Stomach (tissue), 9 donors: ENCODE data around the gene TMEM79. TPM values are rescaled to one million over a fixed set of nuclear protein-coding genes. Genes with fewer than 3 reads are reported as not detected.

Experiments used
- DNase-seq, 2 donors: peaks; one replicate each; pipeline versions ENCODE4 v3.0.0 to v3.0.0-alpha.2; 2013 to 2019
- H3K27ac ChIP-seq, 5 donors: fragments of 200-600 bp in 4 of 5; sonication (generic) in 4 of 5; one replicate each; pipeline ENCODE4 v1.5.1; 2013 to 2019; ENCODE audit warnings: mild to moderate bottlenecking in 1 of 5, moderate library complexity in 1 of 5
- H3K27me3 ChIP-seq, 3 donors: fragments of 200-600 bp; sonication (generic); one replicate each; pipeline ENCODE4 v1.5.1; 2017 to 2019; ENCODE audit warnings: mixed run types in 1 of 3
- H3K36me3 ChIP-seq, 4 donors: fragments of 200-600 bp; sonication (generic); 1 replicate in 3 of 4; 2 replicates in 1 of 4; pipeline ENCODE4 v1.5.1; 2016 to 2019
- H3K4me1 ChIP-seq, 4 donors: fragments of 200-600 bp; sonication (generic); one replicate each; pipeline ENCODE4 v1.5.1; 2016 to 2019
- H3K4me3 ChIP-seq, 4 donors: fragments of 200-600 bp; sonication (generic) in 3 of 4; one replicate each; pipeline ENCODE4 v1.5.1; 2016 to 2019; ENCODE audit warnings: mild to moderate bottlenecking in 1 of 4
- H3K9me3 ChIP-seq, 4 donors: fragments of 200-600 bp; sonication (generic); one replicate each; pipeline ENCODE4 v1.5.1; 2016 to 2019
- EP300 ChIP-seq: sonication (generic); formaldehyde crosslinking; IDR thresholded peaks from one replicate; pipeline ENCODE4 v1.6.1; 2017; ENCODE audit warnings: antibody characterized with exemption
- POLR2A ChIP-seq, 4 donors: fragments of 450-650 bp; IDR thresholded peaks; one replicate each; pipeline ENCODE4 v1.6.1; 2016; ENCODE audit warnings: antibody characterized with exemption in 4 of 4, control low read depth in 2 of 4, mild to moderate bottlenecking in 1 of 4, moderate library complexity in 1 of 4
- POLR2AphosphoS5 ChIP-seq, 3 donors: sonication (generic); formaldehyde crosslinking; IDR thresholded peaks; one replicate each; pipeline ENCODE4 v1.6.1; 2016; ENCODE audit warnings: antibody characterized with exemption in 3 of 3
- WGBS, 5 donors: extraction: QIAGEN DNeasy Blood & Tissue Kit in 3 of 5; methylation state at CpG; one replicate each; pipeline versions ENCODE4 v1.1.5 to v1.1.7; 2013 to 2018; 5-methylcytosine and 5-hydroxymethylcytosine counted together
- intact Hi-C: fragments of 100-400 bp; cut with DNase I; formaldehyde crosslinking; loops from one replicate; pipeline ENCODE4 v1.15.1; 2023; ENCODE audit warnings: low total_unique reads
- polyA plus RNA-seq, 3 donors: library from polyadenylated mRNA; stranded (reverse); fragments of 200-250 nt; gene quantifications; one replicate each; pipeline ENCODE4 v1.2.3, GENCODE V29; 2013
- total RNA-seq, 5 donors: library from RNA; depleted of rRNA; stranded (reverse); fragments of >200 nt; gene quantifications; one replicate each; pipeline versions ENCODE4 v1.1.0 to v1.2.3, GENCODE V29; 2014 to 2016
- TF ChIP-seq, protein P1 (sequence below), 7 experiments: fragments of 450-650 bp in 4 of 7; fragments of 200-600 bp in 3 of 7; sonication (generic) in 3 of 7; IDR thresholded peaks; one replicate each; pipeline ENCODE4 v1.5.1; 2016 to 2019; ENCODE audit warnings: antibody characterized with exemption in 7 of 7, control low read depth in 2 of 7, mild to moderate bottlenecking in 1 of 7
- donor health status: healthy with polysubstance abuse.
- donor health status: Bipolar disorder and iron deficiency.
- donor health status: healthy.

TMEM79 gene
- total and polyA plus RNA-seq, 8 donors, result 1.1 to 24.9 (median 2.9) TPM; not detected in 1

DNA sequence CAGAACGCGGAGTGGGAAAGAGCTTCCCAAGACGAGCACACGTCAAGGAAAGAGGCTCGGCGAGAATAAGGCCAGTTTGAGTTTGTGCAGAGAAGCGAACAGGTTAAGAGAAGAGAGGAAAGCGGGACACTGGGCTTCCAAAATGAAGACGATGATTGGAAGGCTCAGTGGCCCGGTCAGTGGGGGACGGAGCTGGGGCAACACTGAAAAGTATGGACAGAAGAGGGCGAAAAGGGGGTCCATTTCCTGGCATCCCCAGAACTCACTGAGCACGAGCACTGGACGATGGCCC, 53.7 kb downstream of the TMEM79 start:
- Histone ChIP-seq H3K9me3 (no peaks in the 10 kb centered on the region), H3K4me3 (peak overlapping the region; percentile 64 to 99 (median 96)), H3K36me3 (peaks cover 18 to 30% (median 27%) of the 10 kb centered on the region in 4 donors), H3K27ac (peak overlapping the region; percentile 50 to 92 (median 85)), H3K27me3 (no peaks in the 10 kb centered on the region), H3K4me1 (peaks cover 18 to 28% (median 21%) of the 10 kb centered on the region in 4 donors)
- DNase-seq, result no peak
- intact Hi-C loops, result no loop called here
- no peak for TF ChIP-seq EP300
- no peak for TF ChIP-seq POLR2AphosphoS5 (IDR thresholded peaks at IDR 0.05)
- no peak for TF ChIP-seq POLR2A (IDR thresholded peaks at IDR 0.05)
- 0 to 1% (median 0%) methylated on average over 14 of the region's 14 CpGs for WGBS, 5 donors

DNA sequence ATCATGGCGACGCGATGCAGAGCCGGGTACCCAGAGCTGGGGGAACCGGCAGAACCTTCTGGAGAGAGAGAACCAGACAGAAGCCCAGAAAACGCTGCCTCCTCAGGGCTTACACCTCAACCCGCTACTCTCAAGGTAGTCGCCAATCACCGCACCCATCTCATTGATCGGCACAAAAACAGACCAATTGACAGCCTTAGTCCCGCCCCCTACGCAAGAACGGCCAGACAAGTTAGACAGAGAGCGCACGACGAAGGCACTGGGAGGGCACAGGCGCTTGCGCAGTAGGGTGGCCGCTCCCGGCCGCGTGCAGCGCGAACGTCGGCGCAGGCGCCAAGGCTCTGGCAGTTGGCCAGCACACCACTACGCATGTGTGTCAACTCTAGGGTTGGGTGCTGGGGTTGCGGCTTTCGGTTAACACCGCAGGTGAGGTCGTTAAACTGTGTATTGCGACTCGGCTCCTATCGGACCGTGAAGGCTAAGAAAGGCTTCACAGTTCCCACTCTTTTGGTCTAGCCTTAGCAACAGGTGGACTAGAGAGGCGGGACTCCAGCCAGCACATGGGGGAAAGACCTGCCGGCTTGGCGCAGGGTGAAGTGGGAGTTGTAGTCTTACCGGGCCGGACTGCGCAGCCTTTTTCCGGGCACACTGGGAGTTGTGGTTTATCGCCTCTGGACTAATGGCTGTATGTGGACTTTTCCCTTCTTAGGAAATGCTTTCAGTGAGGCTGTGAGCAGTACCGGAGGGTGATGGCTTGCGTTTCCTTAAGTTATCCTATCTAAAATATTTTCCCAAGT, 54.3 kb downstream of the TMEM79 start, which contains the start of the genes CCT3 and TSACC:
Gene CCT3, minus strand, starts transcription at position 113 of the 797 bp plus-strand sequence. Its CDS starts 108 bp downstream, at position 5.
Gene TSACC, plus strand, starts transcription at position 347 of the 797 bp plus-strand sequence. CDS start 1,232 bp downstream, outside the sequence.
- intact Hi-C loops, result no loop called here
- peaks cover 12 to 25% (median 22%) of the 10 kb centered on the region in 4 donors for H3K36me3 ChIP-seq
- TF ChIP-seq, protein P1, sequence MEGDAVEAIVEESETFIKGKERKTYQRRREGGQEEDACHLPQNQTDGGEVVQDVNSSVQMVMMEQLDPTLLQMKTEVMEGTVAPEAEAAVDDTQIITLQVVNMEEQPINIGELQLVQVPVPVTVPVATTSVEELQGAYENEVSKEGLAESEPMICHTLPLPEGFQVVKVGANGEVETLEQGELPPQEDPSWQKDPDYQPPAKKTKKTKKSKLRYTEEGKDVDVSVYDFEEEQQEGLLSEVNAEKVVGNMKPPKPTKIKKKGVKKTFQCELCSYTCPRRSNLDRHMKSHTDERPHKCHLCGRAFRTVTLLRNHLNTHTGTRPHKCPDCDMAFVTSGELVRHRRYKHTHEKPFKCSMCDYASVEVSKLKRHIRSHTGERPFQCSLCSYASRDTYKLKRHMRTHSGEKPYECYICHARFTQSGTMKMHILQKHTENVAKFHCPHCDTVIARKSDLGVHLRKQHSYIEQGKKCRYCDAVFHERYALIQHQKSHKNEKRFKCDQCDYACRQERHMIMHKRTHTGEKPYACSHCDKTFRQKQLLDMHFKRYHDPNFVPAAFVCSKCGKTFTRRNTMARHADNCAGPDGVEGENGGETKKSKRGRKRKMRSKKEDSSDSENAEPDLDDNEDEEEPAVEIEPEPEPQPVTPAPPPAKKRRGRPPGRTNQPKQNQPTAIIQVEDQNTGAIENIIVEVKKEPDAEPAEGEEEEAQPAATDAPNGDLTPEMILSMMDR (IDR thresholded peaks at IDR 0.05), result no peak
- TF ChIP-seq POLR2AphosphoS5 (IDR thresholded peaks at IDR 0.05) (peak; percentile 30 to 84 (median 72)), POLR2A (IDR thresholded peaks at IDR 0.05) (peak in 1 of 4 donors; percentile 29), EP300 (no peak)

More for the DNA sequence above, 54.3 kb downstream of the TMEM79 start, which contains the start of the genes CCT3 and TSACC:
- DNase-seq, result peak; percentile 99 to 100
- H3K4me1 ChIP-seq, result peaks cover 18 to 28% (median 21%) of the 10 kb centered on the region in 4 donors
- peak within 1 kb of the TSS; percentile 80 to 92 (median 90) for H3K27ac ChIP-seq
- 0 to 1% (median 0%) methylated on average over 15 to 47 of the region's 47 CpGs for WGBS, 5 donors
- no peaks in the 10 kb centered on the region for H3K9me3 ChIP-seq
- H3K4me3 ChIP-seq, result peak within 1 kb of the TSS; percentile 64 to 99 (median 96)
- no peaks in the 10 kb centered on the region for H3K27me3 ChIP-seq

Other genes with a start within 250 kb of the TMEM79 start
- gene UBQLN4, start 230.5 kb upstream of the TMEM79 start, total RNA-seq, result 10 to 100 TPM in 3 of 5 donors, 1 to 10 TPM in 2; 6.4 to 41.1 (median 14.0) TPM
- 10 to 100 TPM; 17.3 to 25.5 (median 20.6) TPM for gene UBQLN4, start 230.5 kb upstream of the TMEM79 start, polyA plus RNA-seq
- 10 to 100 TPM in 3 of 5 donors, 1 to 10 TPM in 1, not detected in 1; 7.0 to 40.6 (median 21.4) TPM for gene LAMTOR2, start 229.5 kb upstream of the TMEM79 start, total RNA-seq
- 100 to 1,000 TPM; 123 to 170 (median 158) TPM for gene LAMTOR2, start 229.5 kb upstream of the TMEM79 start, polyA plus RNA-seq
- gene RAB25, start 223.2 kb upstream of the TMEM79 start, total RNA-seq, result 100 to 1,000 TPM in 3 of 5 donors, 10 to 100 TPM in 2; 36.7 to 249 (median 216) TPM
- 100 to 1,000 TPM; 126 to 267 (median 168) TPM for gene RAB25, start 223.2 kb upstream of the TMEM79 start, polyA plus RNA-seq
- 10 to 100 TPM in 1 of 5 donors, 1 to 10 TPM in 2, not detected in 2; 1.5 to 11.0 (median 1.6) TPM for gene MEX3A, start 201.9 kb upstream of the TMEM79 start, total RNA-seq
- 1 to 10 TPM in 1 of 3 donors, under 1 TPM in 1, not detected in 1; 0.25 to 1.1 TPM for gene MEX3A, start 201.9 kb upstream of the TMEM79 start, polyA plus RNA-seq
- gene LMNA, start 169.6 kb upstream of the TMEM79 start, total RNA-seq, result 100 to 1,000 TPM in 4 of 5 donors, 10 to 100 TPM in 1; 53.1 to 630 (median 318) TPM
- 100 to 1,000 TPM; 108 to 201 (median 132) TPM for gene LMNA, start 169.6 kb upstream of the TMEM79 start, polyA plus RNA-seq
- 10 to 100 TPM in 2 of 5 donors, 1 to 10 TPM in 3; 2.6 to 23.3 (median 8.5) TPM for gene SEMA4A, start 130.7 kb upstream of the TMEM79 start, total RNA-seq
- gene SEMA4A, start 130.7 kb upstream of the TMEM79 start, polyA plus RNA-seq, result 10 to 100 TPM in 1 of 3 donors, 1 to 10 TPM in 2; 4.1 to 13.9 (median 4.7) TPM
- 1 to 10 TPM; 4.9 to 9.9 (median 7.2) TPM for gene SLC25A44, start 90.2 kb upstream of the TMEM79 start, total RNA-seq
- 1 to 10 TPM; 5.4 to 9.0 (median 6.8) TPM for gene SLC25A44, start 90.2 kb upstream of the TMEM79 start, polyA plus RNA-seq
- 10 to 100 TPM in 3 of 5 donors, 1 to 10 TPM in 2; 5.3 to 54.9 (median 15.6) TPM for gene PMF1, start 71.3 kb upstream of the TMEM79 start, total RNA-seq
- gene PMF1, start 71.3 kb upstream of the TMEM79 start, polyA plus RNA-seq, result 10 to 100 TPM; 68.7 to 73.5 (median 68.8) TPM
- not detected for gene BGLAP, start 42.1 kb upstream of the TMEM79 start, total RNA-seq
- gene BGLAP, start 42.1 kb upstream of the TMEM79 start, polyA plus RNA-seq, result 1 to 10 TPM in 2 of 3 donors, not detected in 1; 1.5 to 1.9 TPM
- 1 to 10 TPM in 2 of 5 donors, under 1 TPM in 1, not detected in 2; 0.43 to 2.9 (median 2.0) TPM for gene PAQR6, start 36.3 kb upstream of the TMEM79 start, total RNA-seq
- gene PAQR6, start 36.3 kb upstream of the TMEM79 start, polyA plus RNA-seq, result 1 to 10 TPM; 1.4 to 4.3 (median 2.0) TPM
- 100 to 1,000 TPM in 1 of 5 donors, 10 to 100 TPM in 4; 29.8 to 199 (median 51.6) TPM for gene SMG5, start 1.5 kb upstream of the TMEM79 start, total RNA-seq
- gene SMG5, start 1.5 kb upstream of the TMEM79 start, polyA plus RNA-seq, result 10 to 100 TPM; 20.2 to 29.1 (median 22.3) TPM
- 10 to 100 TPM in 4 of 5 donors, 1 to 10 TPM in 1; 1.4 to 92.9 (median 19.7) TPM for gene GLMP, start 11.4 kb downstream of the TMEM79 start, total RNA-seq
- gene GLMP, start 11.4 kb downstream of the TMEM79 start, polyA plus RNA-seq, result 10 to 100 TPM; 20.8 to 37.4 (median 35.9) TPM
- gene VHLL, start 15.0 kb downstream of the TMEM79 start, total RNA-seq, result not detected
- not detected for gene VHLL, start 15.0 kb downstream of the TMEM79 start, polyA plus RNA-seq
- 100 to 1,000 TPM in 3 of 5 donors, 10 to 100 TPM in 2; 39.1 to 252 (median 124) TPM for gene CCT3, start 54.0 kb downstream of the TMEM79 start, total RNA-seq
- 100 to 1,000 TPM; 110 to 122 (median 115) TPM for gene CCT3, start 54.0 kb downstream of the TMEM79 start, polyA plus RNA-seq
- not detected for gene TSACC, start 54.2 kb downstream of the TMEM79 start, total RNA-seq
- gene TSACC, start 54.2 kb downstream of the TMEM79 start, polyA plus RNA-seq, result under 1 TPM in 1 of 3 donors, not detected in 2; 0.98 TPM
- gene RHBG, start 84.9 kb downstream of the TMEM79 start, total RNA-seq, result not detected
- under 1 TPM in 1 of 3 donors, not detected in 2; 0.70 TPM for gene RHBG, start 84.9 kb downstream of the TMEM79 start, polyA plus RNA-seq
- gene MEF2D, start 216.4 kb downstream of the TMEM79 start, total RNA-seq, result 100 to 1,000 TPM in 1 of 5 donors, 10 to 100 TPM in 4; 14.3 to 136 (median 62.5) TPM
- 10 to 100 TPM in 2 of 3 donors, 1 to 10 TPM in 1; 7.7 to 15.6 (median 14.5) TPM for gene MEF2D, start 216.4 kb downstream of the TMEM79 start, polyA plus RNA-seq